Measurements from ENCODE around the gene PILRA. TPM values are rescaled to one million over a fixed set of nuclear protein-coding genes. Genes with fewer than 3 reads are reported as not detected.
"Not testable (repeated sequence)": the region's sequence is repeated elsewhere in the genome, so short reads cannot be mapped to it uniquely, and the experiment has no call there.

The PILRA gene
- total and polyA plus RNA-seq, 9 donors: 1.3 to 6.1 (median 2.3) TPM

DNA sequence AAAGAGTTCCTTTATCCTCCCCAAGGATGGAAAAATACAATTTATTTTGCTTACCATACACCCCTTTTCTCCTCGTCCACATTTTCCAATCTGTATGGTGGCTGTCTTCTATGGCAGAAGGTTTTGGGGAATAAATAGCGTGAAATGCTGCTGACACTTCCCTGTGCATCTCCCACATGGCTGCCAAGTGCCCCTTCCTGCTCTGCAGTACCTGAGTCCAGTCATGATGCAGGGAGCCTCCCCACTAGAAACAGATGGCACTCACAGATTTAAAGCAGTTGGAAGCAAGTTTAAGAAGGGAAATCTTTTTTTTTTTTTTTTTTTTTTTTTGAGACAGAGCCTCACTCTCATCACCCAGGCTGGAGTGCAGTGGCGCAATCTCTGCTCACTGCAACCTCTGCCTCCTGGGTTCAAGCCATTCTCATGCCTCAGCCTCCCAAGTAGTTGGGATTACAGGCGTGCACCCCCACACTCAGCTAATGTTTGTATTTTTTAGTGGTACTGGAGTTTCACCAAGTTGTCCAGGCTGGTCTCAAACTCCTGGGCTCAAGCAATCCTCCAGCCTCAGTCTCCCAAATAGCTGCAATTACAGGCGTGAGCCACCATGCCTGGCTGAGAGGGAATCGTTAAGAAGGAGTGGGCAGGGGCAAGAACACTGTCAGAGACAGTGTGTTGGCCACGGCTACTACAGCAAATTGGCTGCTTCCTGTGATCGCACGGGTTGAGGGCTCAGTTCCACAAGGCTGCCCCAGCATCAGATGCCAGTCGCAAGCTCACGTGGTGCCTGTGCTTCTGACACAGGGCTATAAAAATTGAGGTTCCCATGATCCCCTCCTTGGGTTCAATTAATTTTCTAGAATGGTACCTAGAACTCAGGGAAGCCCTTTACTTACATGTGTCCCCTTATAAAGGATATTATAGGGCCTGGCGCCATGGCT lies 5.3 kb upstream of the PILRA start:
- no peaks in the 10 kb centered on the region for H3K9me3 ChIP-seq (replicated peaks; ENCODE audit: control insufficient read depth, low read depth, low read length)
- no peaks in the 10 kb centered on the region for H3K27me3 ChIP-seq (ENCODE audit: control insufficient read depth, insufficient read depth, low read length)
- H3K4me3 ChIP-seq (ENCODE audit: low read length): no peak overlapping the region
- peak overlapping the region; percentile 49 for H3K27ac ChIP-seq (ENCODE audit: low read length)
- peaks cover 10% of the 10 kb centered on the region for H3K4me1 ChIP-seq (ENCODE audit: control insufficient read depth, insufficient read depth, low read length)
- 72% methylated on average over 6 of the region's 12 CpGs for WGBS (ENCODE audit: insufficient coverage)
- H3K36me3 ChIP-seq (ENCODE audit: control insufficient read depth, insufficient read depth, low read length): peaks cover 18% of the 10 kb centered on the region
- no peak for DNase-seq

DNA sequence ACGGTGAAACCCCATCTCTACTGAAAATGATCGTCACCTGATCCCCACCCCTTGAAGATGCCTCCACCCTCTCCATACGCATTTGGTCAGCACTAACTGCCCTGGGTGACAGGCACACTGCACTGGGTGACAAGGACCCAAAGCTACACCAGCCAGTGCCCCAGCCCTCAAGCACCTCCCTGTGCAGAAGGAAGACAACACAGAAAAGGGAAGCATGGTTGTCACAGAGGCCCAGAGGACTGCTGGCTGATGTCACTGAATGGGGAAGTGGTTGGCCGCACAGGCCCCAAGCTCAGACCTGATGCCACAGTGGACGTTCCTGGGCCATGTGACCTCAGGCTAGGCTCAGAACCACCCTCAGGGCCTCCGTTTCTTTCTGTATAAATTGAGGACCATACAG lies 4.2 kb upstream of the PILRA start:
- peaks cover 16% of the 10 kb centered on the region for H3K4me1 ChIP-seq (ENCODE audit: control insufficient read depth, insufficient read depth, low read length)
- no peaks in the 10 kb centered on the region for H3K27me3 ChIP-seq (ENCODE audit: control insufficient read depth, insufficient read depth, low read length)
- DNase-seq: peak; percentile 82
- 53% methylated on average over 4 of the region's 6 CpGs for WGBS (ENCODE audit: insufficient coverage)
- peak overlapping the region; percentile 66 for H3K27ac ChIP-seq (ENCODE audit: low read length)
- no peak overlapping the region for H3K4me3 ChIP-seq (ENCODE audit: low read length)
- H3K36me3 ChIP-seq (ENCODE audit: control insufficient read depth, insufficient read depth, low read length): peaks cover 18% of the 10 kb centered on the region
- no peaks in the 10 kb centered on the region for H3K9me3 ChIP-seq (replicated peaks; ENCODE audit: control insufficient read depth, low read depth, low read length)

DNA sequence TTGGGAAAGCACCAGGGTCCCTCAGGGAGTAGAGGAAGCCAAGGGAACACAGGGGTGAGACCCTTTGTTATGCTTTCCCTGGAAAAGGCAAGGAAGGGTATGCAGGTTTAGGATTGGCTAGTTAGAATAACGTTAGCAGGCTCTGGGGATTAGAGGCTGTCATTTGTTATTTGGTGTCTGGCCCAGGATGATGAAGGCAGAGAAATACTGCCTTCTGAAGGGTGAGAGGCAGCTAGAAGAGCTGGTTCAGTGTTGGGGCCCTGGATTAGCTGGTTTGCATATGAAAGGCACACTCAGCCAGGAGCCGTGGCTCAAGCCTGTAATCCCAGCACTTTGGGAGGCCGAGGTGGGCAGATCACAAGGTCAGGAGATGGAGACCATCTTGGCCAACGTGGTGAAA lies 3.0 kb upstream of the PILRA start:
- H3K36me3 ChIP-seq (ENCODE audit: control insufficient read depth, insufficient read depth, low read length): peaks cover 16% of the 10 kb centered on the region
- H3K4me3 ChIP-seq (ENCODE audit: low read length): no peak overlapping the region
- no peaks in the 10 kb centered on the region for H3K27me3 ChIP-seq (ENCODE audit: control insufficient read depth, insufficient read depth, low read length)
- H3K4me1 ChIP-seq (ENCODE audit: control insufficient read depth, insufficient read depth, low read length): peaks cover 16% of the 10 kb centered on the region
- DNase-seq: no peak
- no peaks in the 10 kb centered on the region for H3K9me3 ChIP-seq (replicated peaks; ENCODE audit: control insufficient read depth, low read depth, low read length)
- WGBS (ENCODE audit: insufficient coverage): 25% methylated on average over 4 of the region's 4 CpGs
- H3K27ac ChIP-seq (ENCODE audit: low read length): no peak overlapping the region

DNA sequence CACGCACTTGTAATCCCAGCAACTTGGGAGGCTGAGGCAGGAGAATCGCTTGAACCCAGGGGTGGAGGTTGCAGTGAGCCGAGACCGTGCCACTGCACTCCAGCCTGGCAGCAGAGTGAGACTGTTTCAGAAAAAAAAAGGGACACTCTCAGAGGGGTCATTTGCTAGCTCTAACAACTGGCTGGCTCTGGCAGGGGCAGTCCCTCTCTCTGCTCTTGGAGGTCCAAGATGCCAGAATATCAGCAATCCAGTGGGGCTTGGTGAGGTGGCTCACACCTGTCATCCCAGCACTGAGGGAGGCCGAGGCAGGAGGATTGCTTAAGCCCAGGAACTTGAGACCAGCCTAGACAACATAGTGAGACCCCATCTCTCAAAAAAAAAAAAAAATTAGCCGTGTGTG lies 2.5 kb upstream of the PILRA start:
- Histone ChIP-seq H3K27ac (ENCODE audit: low read length) (no peak overlapping the region), H3K9me3 (replicated peaks; ENCODE audit: control insufficient read depth, low read depth, low read length) (no peaks in the 10 kb centered on the region), H3K4me1 (ENCODE audit: control insufficient read depth, insufficient read depth, low read length) (peaks cover 16% of the 10 kb centered on the region), H3K36me3 (ENCODE audit: control insufficient read depth, insufficient read depth, low read length) (peaks cover 15% of the 10 kb centered on the region), H3K4me3 (ENCODE audit: low read length) (no peak overlapping the region), H3K27me3 (ENCODE audit: control insufficient read depth, insufficient read depth, low read length) (no peaks in the 10 kb centered on the region)
- DNase-seq: no peak
- 98% methylated on average over 4 of the region's 6 CpGs for WGBS (ENCODE audit: insufficient coverage)

DNA sequence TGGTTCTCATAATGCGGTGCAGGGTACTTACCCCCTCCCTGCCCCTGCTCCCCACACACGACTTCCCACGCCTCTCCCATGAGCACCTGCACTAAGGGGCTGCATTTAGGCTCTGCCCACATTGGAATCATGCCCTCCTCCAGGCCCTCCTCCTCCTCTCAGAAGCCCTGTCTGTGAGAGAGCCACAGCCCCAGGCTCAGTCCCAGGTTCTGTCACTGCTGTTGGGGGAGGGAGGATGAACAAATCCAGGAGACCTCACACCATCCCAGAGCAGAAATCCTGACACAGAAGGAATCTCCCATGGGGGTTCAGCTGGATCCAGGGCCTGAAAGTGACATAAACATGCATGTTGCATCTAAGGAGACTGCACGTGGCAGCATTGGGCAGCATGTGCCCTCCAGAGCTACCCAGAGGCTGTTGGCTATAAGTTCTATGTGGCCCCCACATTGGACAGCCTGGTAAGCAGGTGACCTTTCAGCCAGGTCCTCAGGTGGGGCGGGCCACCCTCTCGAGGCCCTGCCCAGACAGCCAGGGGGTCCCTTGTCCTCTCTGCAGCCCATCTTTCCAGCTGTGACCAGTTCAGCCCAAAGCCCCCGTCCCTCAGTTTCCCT lies 1.6 kb upstream of the PILRA start:
- H3K36me3 ChIP-seq (ENCODE audit: control insufficient read depth, insufficient read depth, low read length): peaks cover 15% of the 10 kb centered on the region
- no peak for DNase-seq
- WGBS (ENCODE audit: insufficient coverage): 56% methylated on average over 4 of the region's 7 CpGs
- H3K27ac ChIP-seq (ENCODE audit: low read length): no peak overlapping the region
- no peak overlapping the region for H3K4me3 ChIP-seq (ENCODE audit: low read length)
- H3K27me3 ChIP-seq (ENCODE audit: control insufficient read depth, insufficient read depth, low read length): no peaks in the 10 kb centered on the region
- H3K9me3 ChIP-seq (replicated peaks; ENCODE audit: control insufficient read depth, low read depth, low read length): no peaks in the 10 kb centered on the region
- peaks cover 14% of the 10 kb centered on the region for H3K4me1 ChIP-seq (ENCODE audit: control insufficient read depth, insufficient read depth, low read length)

DNA sequence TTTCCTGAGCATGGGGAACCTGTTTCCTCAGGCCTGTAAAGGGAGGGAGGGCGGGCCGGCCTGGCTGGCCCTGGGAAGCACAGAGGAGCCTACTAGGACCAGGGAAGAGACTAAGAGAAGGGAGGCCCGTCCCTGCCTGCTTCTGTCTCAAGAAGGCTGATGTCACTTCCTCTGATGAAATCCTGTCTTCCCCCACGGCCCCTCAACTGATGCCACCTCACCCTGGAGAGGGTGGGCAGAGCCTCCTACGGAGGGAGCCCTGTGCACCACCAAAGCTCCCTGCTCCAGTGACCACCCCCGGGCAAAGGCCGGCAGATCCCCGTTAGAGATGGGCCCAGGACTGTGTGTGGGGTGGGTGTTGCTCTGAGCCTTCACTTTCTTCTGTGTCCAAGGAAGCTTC lies 1.0 kb upstream of the PILRA start:
- Histone ChIP-seq H3K4me3 (ENCODE audit: low read length) (no peak overlapping the region), H3K4me1 (ENCODE audit: control insufficient read depth, insufficient read depth, low read length) (peaks cover 14% of the 10 kb centered on the region), H3K27ac (ENCODE audit: low read length) (peak overlapping the region; percentile 20), H3K27me3 (ENCODE audit: control insufficient read depth, insufficient read depth, low read length) (no peaks in the 10 kb centered on the region), H3K9me3 (replicated peaks; ENCODE audit: control insufficient read depth, low read depth, low read length) (no peaks in the 10 kb centered on the region), H3K36me3 (ENCODE audit: control insufficient read depth, insufficient read depth, low read length) (peaks cover 10% of the 10 kb centered on the region)
- 65% methylated on average over 5 of the region's 8 CpGs for WGBS (ENCODE audit: insufficient coverage)
- DNase-seq: peak; percentile 39

DNA sequence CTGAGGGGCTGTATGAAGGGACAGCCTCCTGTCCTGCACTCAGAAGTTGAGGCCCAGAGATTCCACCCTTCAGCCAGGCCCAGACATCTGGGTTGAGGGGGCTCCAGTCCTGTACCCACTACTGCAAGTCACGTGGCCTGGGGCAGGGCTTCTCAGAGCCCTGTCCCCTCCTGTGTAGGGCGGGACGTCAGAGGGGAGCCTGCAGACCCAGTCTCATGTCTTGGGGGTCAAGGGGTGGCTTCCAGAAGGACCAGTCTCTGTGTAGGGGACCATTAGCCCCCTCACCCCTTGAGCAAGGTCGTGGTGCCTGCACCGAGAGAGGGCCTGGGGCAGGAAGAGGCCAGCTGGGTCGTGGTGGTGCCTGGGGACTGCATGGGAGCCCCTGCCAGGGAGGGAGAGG lies 593 bp upstream of the PILRA start:
- peak overlapping the region; percentile 20 for H3K27ac ChIP-seq (ENCODE audit: low read length)
- no peak for DNase-seq
- peaks cover 14% of the 10 kb centered on the region for H3K4me1 ChIP-seq (ENCODE audit: control insufficient read depth, insufficient read depth, low read length)

DNA sequence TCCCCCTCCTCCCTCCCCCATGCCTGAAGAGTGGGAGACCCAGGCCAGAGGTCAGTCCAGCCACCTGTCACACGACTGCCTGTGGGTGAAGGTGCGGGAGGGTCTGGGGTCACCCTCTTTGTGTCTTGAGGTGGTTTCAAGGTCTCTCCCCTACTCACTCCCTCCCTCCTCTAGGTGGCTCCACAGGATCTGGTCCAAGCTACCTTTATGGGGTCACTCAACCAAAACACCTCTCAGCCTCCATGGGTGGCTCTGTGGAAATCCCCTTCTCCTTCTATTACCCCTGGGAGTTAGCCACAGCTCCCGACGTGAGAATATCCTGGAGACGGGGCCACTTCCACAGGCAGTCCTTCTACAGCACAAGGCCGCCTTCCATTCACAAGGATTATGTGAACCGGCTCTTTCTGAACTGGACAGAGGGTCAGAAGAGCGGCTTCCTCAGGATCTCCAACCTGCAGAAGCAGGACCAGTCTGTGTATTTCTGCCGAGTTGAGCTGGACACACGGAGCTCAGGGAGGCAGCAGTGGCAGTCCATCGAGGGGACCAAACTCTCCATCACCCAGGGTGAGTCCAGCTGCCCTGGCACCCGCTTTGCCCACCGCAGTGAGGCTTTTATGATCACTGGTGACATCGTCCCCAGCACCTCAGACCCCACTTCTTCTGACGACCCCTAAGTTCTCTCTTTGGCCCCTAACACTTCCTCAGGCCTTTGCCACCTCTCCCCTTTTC lies 747 bp downstream of the PILRA start:
- H3K36me3 ChIP-seq (ENCODE audit: control insufficient read depth, insufficient read depth, low read length); H3K4me3 ChIP-seq (ENCODE audit: low read length); H3K9me3 ChIP-seq (replicated peaks; ENCODE audit: control insufficient read depth, low read depth, low read length); DNase-seq; H3K27me3 ChIP-seq (ENCODE audit: control insufficient read depth, insufficient read depth, low read length); H3K27ac ChIP-seq (ENCODE audit: low read length): not testable (repeated sequence)
- H3K4me1 ChIP-seq (ENCODE audit: control insufficient read depth, insufficient read depth, low read length): peaks cover 14% of the 10 kb centered on the region
- WGBS (ENCODE audit: insufficient coverage): 68% methylated on average over 10 of the region's 15 CpGs

More for the DNA sequence above, 593 bp upstream of the PILRA start:
- WGBS (ENCODE audit: insufficient coverage): no CpG with 5 or more reads among the region's 6 CpGs
- H3K27me3 ChIP-seq (ENCODE audit: control insufficient read depth, insufficient read depth, low read length): no peaks in the 10 kb centered on the region
- H3K4me3 ChIP-seq (ENCODE audit: low read length): no peak overlapping the region
- H3K9me3 ChIP-seq (replicated peaks; ENCODE audit: control insufficient read depth, low read depth, low read length): no peaks in the 10 kb centered on the region
- H3K36me3 ChIP-seq (ENCODE audit: control insufficient read depth, insufficient read depth, low read length): peaks cover 6% of the 10 kb centered on the region

DNA sequence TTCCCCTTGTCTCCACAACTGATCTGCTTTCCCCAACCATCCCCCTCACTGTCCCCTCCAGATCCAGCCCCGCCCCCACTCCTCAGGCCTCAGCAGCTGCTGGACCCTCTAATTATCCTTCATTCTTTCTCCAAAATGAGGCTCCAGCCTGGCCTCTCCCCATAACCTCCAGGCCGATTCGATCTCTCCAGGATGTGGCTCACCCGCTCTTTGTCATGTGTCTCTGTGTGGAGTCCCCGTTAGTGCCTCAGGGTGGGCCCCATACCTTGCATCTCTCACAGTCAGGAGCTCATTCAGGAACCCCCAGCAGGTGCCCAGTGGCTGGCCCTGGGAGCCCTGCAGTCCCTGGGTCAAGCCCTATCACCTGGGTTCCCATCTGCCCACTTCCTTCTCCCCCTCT lies 1.3 kb downstream of the PILRA start:
- H3K27ac ChIP-seq (ENCODE audit: low read length): no peak overlapping the region
- no peak overlapping the region for H3K4me3 ChIP-seq (ENCODE audit: low read length)

DNA sequence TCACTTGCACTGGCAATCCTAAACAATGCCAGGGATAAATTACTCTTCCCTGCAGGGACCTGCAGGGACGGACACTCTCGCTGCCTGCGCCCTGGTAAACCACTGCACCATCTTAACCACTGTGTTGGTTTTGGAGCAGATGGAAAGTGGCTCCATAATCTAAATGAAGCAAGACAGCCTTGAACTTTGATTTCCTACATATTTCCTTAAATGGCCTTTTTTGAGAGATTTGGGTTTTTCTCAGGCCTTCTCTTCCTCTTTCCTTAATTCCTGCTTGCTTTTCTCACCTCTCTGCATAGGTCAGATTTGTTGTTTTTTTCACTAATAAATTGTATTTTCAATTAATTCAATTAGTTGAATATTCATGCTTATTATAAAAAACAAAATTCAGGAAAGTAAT lies 2.8 kb downstream of the PILRA start:
- Histone ChIP-seq H3K9me3 (replicated peaks; ENCODE audit: control insufficient read depth, low read depth, low read length) (no peaks in the 10 kb centered on the region), H3K36me3 (ENCODE audit: control insufficient read depth, insufficient read depth, low read length) (no peaks in the 10 kb centered on the region), H3K4me1 (ENCODE audit: control insufficient read depth, insufficient read depth, low read length) (peaks cover 14% of the 10 kb centered on the region), H3K27me3 (ENCODE audit: control insufficient read depth, insufficient read depth, low read length) (no peaks in the 10 kb centered on the region), H3K27ac (ENCODE audit: low read length) (no peak overlapping the region), H3K4me3 (ENCODE audit: low read length) (no peak overlapping the region)
- WGBS (ENCODE audit: insufficient coverage): 100% methylated on average over 2 of the region's 3 CpGs
- no peak for DNase-seq

More for the DNA sequence above, 1.3 kb downstream of the PILRA start:
- 67% methylated on average over 5 of the region's 5 CpGs for WGBS (ENCODE audit: insufficient coverage)
- Histone ChIP-seq H3K27me3 (ENCODE audit: control insufficient read depth, insufficient read depth, low read length) (no peaks in the 10 kb centered on the region), H3K36me3 (ENCODE audit: control insufficient read depth, insufficient read depth, low read length) (no peaks in the 10 kb centered on the region), H3K9me3 (replicated peaks; ENCODE audit: control insufficient read depth, low read depth, low read length) (no peaks in the 10 kb centered on the region), H3K4me1 (ENCODE audit: control insufficient read depth, insufficient read depth, low read length) (peaks cover 14% of the 10 kb centered on the region)
- DNase-seq: no peak

Data from muscle of leg (tissue), 11 donors.